ENCODE results near the gene UQCR10. TPM values are rescaled to one million over a fixed set of nuclear protein-coding genes. Genes with fewer than 3 reads are reported as not detected.

UQCR10 gene
- total and polyA plus RNA-seq, 9 of the 15 experiments (the other 6 are each of a cell fraction or from before 2014, with no cell fraction given) = 128 to 903 (median 163) TPM

DNA sequence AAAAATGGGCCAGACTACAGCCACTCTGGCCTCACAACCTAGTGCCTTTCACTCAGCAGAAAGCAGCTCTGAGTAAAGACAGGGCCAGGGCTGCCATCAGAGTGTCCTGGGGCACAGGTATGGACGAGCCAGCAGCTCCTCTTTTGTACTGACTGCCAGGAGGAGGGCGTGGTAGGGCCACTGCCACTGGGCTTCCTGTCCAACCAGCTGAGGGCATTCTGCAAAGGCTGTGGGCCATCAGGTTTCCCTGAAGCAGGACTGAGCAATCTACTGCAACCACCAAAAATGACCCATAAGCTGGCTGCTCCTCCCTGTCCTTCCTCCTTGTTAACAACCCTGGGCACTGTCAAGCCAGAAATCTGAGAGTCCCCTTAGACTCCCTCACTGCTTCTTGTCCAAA, 37.8 kb downstream of the UQCR10 start (continued):
- no peak for TF ChIP-seq ARNT (IDR thresholded peaks at IDR 0.05)

DNA sequence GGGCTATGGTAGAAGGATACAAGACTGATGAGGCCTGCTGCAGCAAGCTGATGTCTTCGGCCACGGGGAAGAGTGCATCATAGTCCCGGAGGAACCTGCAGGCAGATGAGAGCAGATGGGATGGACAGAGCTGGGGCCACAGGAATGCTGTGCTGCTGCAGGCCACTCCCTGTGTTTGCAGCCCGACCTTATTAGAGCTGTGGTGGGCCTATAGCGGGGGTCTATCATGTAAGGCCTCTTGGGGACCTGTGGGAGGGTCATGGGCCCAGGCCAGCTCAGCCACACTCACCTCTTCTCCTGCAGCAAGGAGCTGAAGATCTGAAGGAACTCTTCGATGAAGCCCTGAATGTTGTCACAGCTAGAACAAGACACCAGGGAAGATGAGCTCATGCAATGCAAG, 39.0 kb downstream of the UQCR10 start:
- no peak overlapping the region for H3K4me3 ChIP-seq
- ATAC-seq = no peak
- TF ChIP-seq JUND (IDR thresholded peaks at IDR 0.05; ENCODE audit: borderline replicate concordance, low read depth, low read length) (no peak), JUND (tag; IDR thresholded peaks at IDR 0.05; ENCODE audit: borderline replicate concordance, low read depth, low read length) (no peak), EHMT2 (IDR thresholded peaks at IDR 0.05) (no peak)
- TF ChIP-seq, protein P1, sequence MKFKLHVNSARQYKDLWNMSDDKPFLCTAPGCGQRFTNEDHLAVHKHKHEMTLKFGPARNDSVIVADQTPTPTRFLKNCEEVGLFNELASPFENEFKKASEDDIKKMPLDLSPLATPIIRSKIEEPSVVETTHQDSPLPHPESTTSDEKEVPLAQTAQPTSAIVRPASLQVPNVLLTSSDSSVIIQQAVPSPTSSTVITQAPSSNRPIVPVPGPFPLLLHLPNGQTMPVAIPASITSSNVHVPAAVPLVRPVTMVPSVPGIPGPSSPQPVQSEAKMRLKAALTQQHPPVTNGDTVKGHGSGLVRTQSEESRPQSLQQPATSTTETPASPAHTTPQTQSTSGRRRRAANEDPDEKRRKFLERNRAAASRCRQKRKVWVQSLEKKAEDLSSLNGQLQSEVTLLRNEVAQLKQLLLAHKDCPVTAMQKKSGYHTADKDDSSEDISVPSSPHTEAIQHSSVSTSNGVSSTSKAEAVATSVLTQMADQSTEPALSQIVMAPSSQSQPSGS (CRISPR knock-in tag; IDR thresholded peaks at IDR 0.05) = no peak
- DNase-seq (ENCODE audit: extremely low read depth in 1 of 4, low spot score in 3 of 4) = no peak
- FAIRE-seq = no peak
- in situ Hi-C loops (cut with MboI) (no loop called here), intact Hi-C loops (cut with micrococcal nuclease) (no loop called here)
- H2AFZ ChIP-seq (ENCODE audit: low read depth, low read length) = no peak overlapping the region
- no peaks in the 10 kb centered on the region for H4K20me1 ChIP-seq (replicated peaks; ENCODE audit: control insufficient read depth, insufficient read depth, low read length)
- no peaks in the 10 kb centered on the region for H3K9me1 ChIP-seq (ENCODE audit: control insufficient read depth, insufficient read depth, low read length)
- no peaks in the 10 kb centered on the region for H3K27me3 ChIP-seq (ENCODE audit: control insufficient read depth in 2 of 2, insufficient read depth in 2 of 2, low read length in 2 of 2)
- H3K4me2 ChIP-seq (ENCODE audit: insufficient read depth, low read length) = no peak overlapping the region
- H3K9me3 ChIP-seq (replicated peaks; ENCODE audit: control insufficient read depth, insufficient read depth, low read depth, low read length) = no peaks in the 10 kb centered on the region
- BruUV-seq (replicated peaks) = no TSS peak
- H3K36me3 ChIP-seq (ENCODE audit: control insufficient read depth, insufficient read depth, low read length) = peaks cover 75% of the 10 kb centered on the region; the same call in 2 of the 3 replicates
- ChIA-PET CTCF (ENCODE audit: low intra/inter-chr PET ratio) (no interaction called here), POLR2A (interaction anchor here (0.7 kb wide), 1 partner anchor 31 kb away, joined by 4 read pairs; the partner anchor contains the start of gene ASCC2)
- H3K79me2 ChIP-seq (ENCODE audit: control insufficient read depth, insufficient read depth, low read length) = no peaks in the 10 kb centered on the region
- H3K27ac ChIP-seq (ENCODE audit: extremely low read depth, low read depth, low read length) = no peak overlapping the region
- 89% methylated on average over 4 of the region's 6 CpGs for WGBS (ENCODE audit: insufficient coverage, low coverage, missing lambda C conversion rate)
- H3K9ac ChIP-seq (ENCODE audit: insufficient read depth in 1 of 2, low read depth in 2 of 2, low read length in 2 of 2) = no peak overlapping the region
- peaks cover 4 to 5% of the 10 kb centered on the region in 2 experiments; a peak in 3 of 5 replicates for H3K4me1 ChIP-seq (replicated peaks in 1 of 2; ENCODE audit: control insufficient read depth in 2 of 2, insufficient read depth in 2 of 2, low read length in 2 of 2)
